Fibroblast of the aortic adventitia (primary cell): ENCODE results near the gene SLC25A21. TPM values are rescaled to one million over a fixed set of nuclear protein-coding genes. Genes with fewer than 3 reads are reported as not detected.

Source experiments
- DNase-seq: peaks from one replicate; pipeline ENCODE4 v3.0.0-alpha.2; 2010; ENCODE audit warnings: low read depth
- H3K4me3 ChIP-seq: 2 replicates; pipeline ENCODE4 v1.5.1; 2011; ENCODE audit warnings: low read depth, mild to moderate bottlenecking, control low read depth, low read length, moderate library complexity
- CTCF ChIP-seq: IDR thresholded peaks from 2 replicates; pipeline ENCODE4 v1.5.1; 2011; ENCODE audit warnings: mild to moderate bottlenecking, low read length, control low read depth, inconsistent platforms; ENCODE audit not compliant: insufficient read depth
- total RNA-seq: library from RNA; depleted of rRNA; stranded (reverse); fragments of >200 nt; gene quantifications from 2 replicates; pipeline ENCODE4 v1.2.3, GENCODE V29; 2012; ENCODE audit warnings: low replicate concordance

SLC25A21 gene
- total RNA-seq, 1 donor, result 1.2 TPM

GRCh38 chr14:36791402-36791801, 381.0 kb downstream of the SLC25A21 start:
- no peak overlapping the region for H3K4me3 ChIP-seq
- DNase-seq, result no peak
- no peak for TF ChIP-seq CTCF

GRCh38 chr14:36785511-36785910, 386.9 kb downstream of the SLC25A21 start:
- H3K4me3 ChIP-seq, result no peak overlapping the region
- DNase-seq, result no peak
- no peak for TF ChIP-seq CTCF

GRCh38 chr14:36784541-36784940, 387.9 kb downstream of the SLC25A21 start:
- H3K4me3 ChIP-seq, result no peak overlapping the region
- no peak for DNase-seq
- no peak for TF ChIP-seq CTCF

- no peak overlapping the region for H3K4me3 ChIP-seq
- no peak for TF ChIP-seq CTCF
These were observed 390.5 kb downstream of the SLC25A21 start for GRCh38 chr14:36781897-36782296.

GRCh38 chr14:36773558-36773957, 398.8 kb downstream of the SLC25A21 start:
- no peak for TF ChIP-seq CTCF
- no peak for DNase-seq
- H3K4me3 ChIP-seq, result no peak overlapping the region

More at GRCh38 chr14:36781897-36782296, 390.5 kb downstream of the SLC25A21 start:
- DNase-seq, result no peak

- TF ChIP-seq CTCF, result no peak
- DNase-seq, result no peak
- no peak overlapping the region for H3K4me3 ChIP-seq
These were observed 399.3 kb downstream of the SLC25A21 start for GRCh38 chr14:36773136-36773540.

- H3K4me3 ChIP-seq, result no peak overlapping the region
- DNase-seq, result no peak
- no peak for TF ChIP-seq CTCF
These were observed 401.3 kb downstream of the SLC25A21 start for GRCh38 chr14:36771028-36771640.
